NCI-H2196 treated with DMSO at 0.1 percent for 48 hours (cell line): ENCODE measurements around the gene SMARCB1.

ENCODE experiments used
- DNase-seq: peaks from one replicate; lab custom pipeline; 2025; ENCODE audit not compliant: unreplicated experiment; lab: John Stamatoyannopoulos, UW

Gene SMARCB1

DNA sequence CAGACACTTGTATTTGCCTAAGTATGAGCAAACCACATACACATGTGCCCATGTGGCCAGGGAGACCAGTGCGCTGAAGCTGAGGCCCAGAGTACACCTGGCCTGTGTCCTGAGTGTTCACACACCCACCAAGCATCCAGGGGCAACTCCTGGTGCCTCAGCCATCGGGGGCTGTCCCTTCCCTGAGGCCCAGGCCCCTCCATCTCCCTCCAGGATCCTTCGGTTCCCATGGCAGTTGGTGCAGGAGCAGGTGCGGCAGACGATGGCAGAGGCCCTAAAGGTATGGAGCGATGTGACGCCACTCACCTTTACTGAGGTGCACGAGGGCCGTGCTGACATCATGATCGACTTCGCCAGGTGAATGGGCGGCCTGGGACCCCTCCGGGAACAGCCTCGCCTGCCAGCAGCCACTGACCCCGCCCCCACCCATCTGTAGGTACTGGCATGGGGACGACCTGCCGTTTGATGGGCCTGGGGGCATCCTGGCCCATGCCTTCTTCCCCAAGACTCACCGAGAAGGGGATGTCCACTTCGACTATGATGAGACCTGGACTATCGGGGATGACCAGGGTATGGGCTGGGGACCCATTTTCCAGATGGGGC is 6.5 kb upstream of the SMARCB1 start:
- no peak for DNase-seq

DNA sequence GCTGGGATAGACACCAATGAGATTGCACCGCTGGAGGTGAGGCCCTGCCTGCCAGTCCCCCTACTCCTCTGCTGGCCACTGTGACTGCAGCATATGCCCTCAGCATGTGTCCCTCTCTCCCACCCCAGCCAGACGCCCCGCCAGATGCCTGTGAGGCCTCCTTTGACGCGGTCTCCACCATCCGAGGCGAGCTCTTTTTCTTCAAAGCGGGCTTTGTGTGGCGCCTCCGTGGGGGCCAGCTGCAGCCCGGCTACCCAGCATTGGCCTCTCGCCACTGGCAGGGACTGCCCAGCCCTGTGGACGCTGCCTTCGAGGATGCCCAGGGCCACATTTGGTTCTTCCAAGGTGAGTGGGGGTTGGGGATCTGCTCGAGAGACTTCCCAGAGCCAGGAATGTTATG is 5.7 kb upstream of the SMARCB1 start:
- no peak for DNase-seq

DNA sequence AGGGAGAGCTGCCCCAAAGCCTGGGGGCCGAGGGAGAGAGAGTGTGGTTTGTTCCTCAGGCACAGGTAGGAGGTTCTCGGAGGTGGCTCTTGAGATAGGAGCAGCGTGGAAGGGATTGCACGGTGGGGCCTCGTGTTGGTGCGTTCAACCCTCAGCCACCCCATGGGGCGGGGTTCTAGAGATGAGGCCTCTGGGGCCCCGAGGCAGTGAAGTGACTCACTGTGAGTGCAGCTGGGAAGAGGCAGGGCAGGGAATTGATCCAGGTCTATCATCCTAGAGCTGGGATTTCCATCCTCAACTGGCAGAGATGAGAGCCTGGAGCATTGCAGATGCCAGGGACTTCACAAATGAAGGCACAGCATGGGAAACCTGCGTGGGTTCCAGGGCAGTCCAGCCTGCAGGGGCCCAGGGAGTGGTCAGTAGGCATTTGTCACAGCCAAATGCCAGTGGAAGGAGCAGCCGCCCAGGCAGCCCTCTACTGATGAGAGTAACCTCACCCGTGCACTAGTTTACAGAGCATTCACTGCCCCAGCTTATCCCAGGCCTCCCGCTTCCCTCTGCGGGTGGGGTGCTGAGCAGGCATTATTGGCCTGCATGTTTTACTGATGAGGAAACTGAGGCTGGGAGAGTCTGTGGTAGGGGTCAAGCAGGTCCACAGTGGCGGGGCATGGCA is 5.1 kb upstream of the SMARCB1 start:
- DNase-seq: no peak

DNA sequence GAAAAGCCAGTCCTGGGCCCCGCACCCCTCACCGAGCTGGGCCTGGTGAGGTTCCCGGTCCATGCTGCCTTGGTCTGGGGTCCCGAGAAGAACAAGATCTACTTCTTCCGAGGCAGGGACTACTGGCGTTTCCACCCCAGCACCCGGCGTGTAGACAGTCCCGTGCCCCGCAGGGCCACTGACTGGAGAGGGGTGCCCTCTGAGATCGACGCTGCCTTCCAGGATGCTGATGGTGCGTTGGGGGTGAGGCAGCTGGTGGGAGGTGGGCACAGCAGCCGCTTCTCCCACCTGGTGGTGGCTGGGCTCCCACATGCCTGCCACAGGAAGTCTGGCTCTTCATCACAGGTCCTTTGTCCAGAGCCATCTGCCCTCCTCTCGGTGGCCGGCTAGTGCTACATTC is 4.5 kb upstream of the SMARCB1 start:
- DNase-seq: no peak

DNA sequence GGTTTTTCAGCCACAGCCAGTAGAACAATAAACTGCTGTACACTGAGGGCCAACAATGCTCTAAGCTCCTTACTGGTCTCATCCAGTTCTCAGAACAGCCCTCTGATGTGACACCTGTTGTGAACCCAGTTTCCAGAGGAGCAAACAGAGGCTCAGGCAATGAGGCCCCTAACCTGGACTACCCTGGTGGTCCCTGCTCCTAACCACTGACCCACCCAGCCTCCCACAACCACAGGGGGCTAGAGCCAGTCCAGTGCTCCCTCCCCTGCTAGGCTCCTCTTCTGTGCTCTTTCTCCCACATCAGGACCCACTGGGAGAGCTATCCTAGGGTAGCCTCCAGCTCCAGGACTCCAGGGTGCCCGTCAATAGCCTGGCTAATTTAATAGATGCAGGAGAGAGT is 4.1 kb upstream of the SMARCB1 start:
- DNase-seq: no peak

DNA sequence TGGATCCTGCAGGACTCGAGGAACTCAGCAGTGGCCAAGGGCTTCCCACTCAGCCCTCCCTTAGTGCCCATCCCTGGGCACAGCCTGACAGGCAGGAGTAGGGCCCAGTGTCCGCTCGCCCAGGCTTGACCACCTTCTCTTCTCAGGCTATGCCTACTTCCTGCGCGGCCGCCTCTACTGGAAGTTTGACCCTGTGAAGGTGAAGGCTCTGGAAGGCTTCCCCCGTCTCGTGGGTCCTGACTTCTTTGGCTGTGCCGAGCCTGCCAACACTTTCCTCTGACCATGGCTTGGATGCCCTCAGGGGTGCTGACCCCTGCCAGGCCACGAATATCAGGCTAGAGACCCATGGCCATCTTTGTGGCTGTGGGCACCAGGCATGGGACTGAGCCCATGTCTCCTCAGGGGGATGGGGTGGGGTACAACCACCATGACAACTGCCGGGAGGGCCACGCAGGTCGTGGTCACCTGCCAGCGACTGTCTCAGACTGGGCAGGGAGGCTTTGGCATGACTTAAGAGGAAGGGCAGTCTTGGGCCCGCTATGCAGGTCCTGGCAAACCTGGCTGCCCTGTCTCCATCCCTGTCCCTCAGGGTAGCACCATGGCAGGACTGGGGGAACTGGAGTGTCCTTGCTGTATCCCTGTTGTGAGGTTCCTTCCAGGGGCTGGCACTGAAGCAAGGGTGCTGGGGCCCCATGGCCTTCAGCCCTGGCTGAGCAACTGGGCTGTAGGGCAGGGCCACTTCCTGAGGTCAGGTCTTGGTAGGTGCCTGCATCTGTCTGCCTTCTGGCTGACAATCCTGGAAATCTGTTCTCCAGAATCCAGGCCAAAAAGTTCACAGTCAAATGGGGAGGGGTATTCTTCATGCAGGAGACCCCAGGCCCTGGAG is 3.3 kb upstream of the SMARCB1 start:
- DNase-seq: no peak

DNA sequence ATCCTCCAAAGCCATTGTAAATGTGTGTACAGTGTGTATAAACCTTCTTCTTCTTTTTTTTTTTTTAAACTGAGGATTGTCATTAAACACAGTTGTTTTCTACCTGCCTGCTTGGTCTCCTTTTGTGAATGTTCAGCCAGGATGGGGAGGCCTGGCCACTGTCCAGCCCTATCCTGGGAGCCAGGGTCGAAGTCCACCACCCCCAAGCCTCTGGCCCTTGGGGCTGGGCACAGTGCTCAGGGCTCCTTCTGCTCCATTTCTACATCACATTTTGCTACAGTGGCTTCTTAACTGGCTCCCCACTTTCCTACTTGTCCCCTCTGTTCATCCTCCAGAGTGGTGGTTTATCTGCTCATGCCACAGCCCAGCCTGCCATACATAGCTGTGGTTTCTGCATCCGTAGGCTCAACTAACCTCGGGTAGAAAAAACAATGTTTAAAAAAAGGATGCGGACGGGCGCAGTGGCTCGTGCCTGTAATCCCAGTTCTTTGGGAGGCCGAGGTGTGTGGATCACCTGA is 2.5 kb upstream of the SMARCB1 start:
- no peak for DNase-seq

DNA sequence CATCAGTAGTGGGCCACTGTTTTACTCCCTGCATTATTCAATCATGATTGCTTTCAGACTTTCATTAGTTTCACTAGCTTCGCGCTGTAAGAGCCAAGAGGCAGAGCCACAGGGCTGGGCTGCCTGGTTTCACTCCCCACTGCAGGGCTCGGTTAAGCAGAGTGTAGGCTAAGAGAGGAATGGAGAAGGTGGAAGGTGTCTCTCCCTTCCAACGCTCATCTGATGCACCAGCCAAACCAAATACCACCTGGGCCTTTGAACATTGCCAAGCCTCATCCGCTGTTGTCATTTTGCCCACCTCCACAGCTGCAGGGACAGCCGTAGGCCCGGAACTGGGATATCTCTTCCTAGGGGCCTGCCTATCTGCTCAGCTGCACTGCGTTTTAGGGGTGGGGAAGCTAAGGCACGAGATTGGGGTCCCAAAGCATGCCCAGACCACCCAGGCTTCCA is 480 bp upstream of the SMARCB1 start:
- DNase-seq: no peak

DNA sequence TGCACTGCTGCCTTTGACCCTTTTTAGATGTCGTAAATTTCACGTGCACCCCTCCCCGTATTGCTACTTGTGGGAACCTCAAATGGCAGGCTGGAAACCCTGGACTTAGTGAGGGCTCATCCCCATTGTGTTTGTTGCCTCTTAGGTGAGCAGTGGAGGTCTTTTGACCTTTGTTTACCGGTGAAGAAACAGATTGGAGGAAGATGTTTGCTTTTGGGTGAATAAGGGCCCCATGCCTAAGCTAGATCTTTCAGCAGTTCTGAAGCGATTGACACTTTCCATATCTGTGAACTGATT is 782 bp downstream of the SMARCB1 start:
- no peak for DNase-seq

DNA sequence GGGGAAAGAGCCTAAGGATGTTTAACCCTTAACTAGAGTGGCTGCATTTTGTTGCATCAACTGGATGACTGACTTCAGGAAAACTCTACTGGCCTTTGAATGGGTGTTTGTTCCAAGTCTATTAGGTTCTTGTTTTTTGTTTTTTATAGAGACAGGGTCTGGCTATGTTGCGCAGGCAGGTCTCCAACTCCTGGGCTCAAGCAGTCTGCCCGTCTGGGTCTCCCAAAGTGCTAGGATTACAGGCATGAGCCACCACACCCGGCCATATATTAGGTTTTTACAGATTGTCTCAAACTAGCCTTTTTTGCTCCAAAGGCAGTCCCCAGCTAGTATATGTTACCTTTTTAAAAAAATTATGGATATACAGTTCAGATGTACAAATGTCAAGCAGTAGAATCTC is 1.1 kb downstream of the SMARCB1 start:
- no peak for DNase-seq

DNA sequence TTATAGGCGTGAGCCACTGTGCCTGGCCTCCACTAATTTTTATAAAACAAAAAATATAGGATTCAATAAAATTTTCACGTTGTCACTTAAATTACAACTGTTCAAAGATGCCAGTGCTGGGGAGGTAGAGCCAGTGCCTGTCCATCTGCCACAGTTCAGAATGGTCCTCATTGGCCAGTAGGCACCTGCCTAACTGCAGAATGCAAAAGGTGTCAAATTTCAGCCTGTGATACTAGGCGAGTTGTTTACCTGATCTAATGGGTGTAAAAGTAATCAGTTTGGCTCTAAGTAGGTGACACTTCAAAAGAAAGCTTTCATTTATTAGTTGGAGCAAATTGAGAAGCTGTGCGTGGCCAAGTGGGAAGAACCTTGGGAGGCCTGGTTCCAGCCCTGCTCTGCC is 2.4 kb downstream of the SMARCB1 start:
- no peak for DNase-seq

DNA sequence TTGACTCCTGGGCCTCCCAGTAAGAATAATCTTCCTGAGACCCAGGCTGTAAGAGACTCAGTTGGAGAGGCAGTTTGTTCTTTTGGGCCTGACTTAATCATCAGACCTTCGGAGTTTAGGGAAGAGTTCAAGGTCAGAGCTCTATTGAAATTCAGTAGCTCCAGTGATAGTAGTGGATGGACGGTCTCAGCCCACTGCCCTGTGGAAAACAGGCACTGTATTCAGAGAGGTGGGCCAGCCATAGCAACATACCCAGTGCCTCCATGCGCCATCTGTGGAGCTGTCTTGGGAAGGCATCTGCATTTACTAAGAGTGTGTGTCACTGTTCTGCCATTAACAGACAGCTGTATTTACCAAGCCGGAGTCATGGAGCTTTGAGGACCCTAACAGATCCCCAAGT is 2.9 kb downstream of the SMARCB1 start:
- DNase-seq: no peak

DNA sequence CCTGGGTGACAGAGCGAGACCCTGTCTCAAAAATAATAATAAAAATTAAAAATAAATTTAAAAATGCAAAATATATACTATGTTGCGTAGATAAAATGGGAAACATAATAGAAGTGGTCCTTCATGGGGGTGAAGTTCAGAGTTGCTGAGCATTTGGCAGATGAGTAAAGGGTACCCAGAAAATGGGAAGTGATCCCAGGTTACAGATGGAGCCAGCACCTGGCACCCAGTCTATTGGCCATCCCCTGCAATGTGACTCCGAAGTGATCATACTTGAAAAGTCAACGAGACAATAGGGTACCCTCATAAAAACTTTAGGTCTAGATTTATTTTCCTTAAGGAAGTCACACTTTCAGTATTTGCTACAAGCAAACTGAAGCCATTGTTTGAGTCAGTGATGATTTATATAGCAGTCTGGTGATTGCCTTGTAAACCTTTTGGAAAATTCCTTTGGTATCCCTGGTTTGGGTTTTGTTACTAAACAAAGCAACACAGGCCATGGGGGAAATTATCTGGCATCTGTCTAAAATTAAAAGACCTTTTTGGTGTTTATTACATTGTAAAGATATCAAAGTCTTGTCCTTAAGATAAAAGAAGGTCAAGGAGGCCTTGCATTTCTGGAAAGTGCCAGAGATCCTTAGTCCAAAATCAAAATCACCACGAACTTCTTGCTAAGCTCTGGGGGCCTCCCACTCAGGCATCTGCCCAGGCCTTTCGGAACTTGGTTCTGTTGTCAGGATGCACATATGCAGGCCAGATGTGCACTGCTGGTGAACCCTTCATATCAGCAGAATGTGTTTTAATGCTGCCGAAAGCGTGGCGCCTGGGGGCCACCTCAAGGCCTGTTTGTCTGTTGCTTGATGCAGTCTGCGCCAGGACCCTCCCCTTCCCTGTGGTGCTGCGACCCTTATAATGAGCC is 4.3 kb downstream of the SMARCB1 start:
- no peak for DNase-seq

DNA sequence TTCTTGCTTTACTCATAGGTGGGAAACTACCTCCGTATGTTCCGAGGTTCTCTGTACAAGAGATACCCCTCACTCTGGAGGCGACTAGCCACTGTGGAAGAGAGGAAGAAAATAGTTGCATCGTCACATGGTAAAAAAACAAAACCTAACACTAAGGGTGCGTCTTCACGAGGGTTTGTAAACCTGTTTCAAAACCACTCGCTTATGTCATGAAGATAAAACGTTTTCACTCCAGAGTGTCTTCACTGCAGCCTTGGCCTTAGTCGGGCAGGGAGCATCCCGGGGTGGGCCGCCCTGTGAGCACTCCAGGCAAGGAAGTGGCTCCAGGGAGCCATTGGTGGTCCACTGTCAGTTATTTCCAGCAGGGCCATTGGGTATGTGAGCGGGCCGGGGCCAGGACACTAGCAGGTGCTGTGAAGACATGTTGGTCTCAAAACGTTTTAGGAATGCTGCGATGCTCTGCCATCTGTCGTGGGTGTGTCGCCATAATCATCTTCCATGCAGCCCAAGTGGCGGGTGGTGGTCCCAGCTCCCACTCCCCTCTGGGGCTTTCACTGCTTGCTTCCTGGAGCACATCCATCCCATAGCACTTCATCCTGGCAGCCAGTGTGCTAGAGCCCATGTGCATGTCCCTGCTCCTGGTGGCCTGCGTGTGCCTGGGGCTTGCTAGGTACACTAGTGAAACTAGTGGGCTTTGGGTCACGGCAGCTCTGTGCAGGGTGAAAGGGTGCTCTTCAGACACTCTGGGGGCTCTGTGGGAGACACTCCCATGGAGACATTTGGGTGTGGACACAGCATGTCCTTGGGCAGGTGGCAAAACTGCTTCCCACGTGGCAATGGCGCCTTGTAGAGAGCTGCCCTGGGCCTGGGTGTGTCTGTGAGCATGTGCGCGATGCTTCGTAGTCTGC is 5.2 kb downstream of the SMARCB1 start:
- DNase-seq: no peak

DNA sequence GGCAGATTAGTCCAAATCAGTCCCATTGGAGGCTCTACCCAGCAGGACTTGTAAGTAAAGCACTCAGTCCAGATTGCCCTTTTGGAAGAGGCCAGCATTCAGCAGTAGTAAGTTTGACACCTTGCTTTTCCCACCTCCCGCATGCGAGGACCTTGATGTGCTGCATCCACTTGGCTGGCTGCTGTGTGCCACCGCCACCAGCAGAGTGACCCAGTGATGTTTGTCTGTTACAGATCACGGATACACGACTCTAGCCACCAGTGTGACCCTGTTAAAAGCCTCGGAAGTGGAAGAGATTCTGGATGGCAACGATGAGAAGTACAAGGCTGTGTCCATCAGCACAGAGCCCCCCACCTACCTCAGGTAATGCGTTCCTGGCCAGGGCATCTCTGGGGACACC is 6.6 kb downstream of the SMARCB1 start:
- no peak for DNase-seq

DNA sequence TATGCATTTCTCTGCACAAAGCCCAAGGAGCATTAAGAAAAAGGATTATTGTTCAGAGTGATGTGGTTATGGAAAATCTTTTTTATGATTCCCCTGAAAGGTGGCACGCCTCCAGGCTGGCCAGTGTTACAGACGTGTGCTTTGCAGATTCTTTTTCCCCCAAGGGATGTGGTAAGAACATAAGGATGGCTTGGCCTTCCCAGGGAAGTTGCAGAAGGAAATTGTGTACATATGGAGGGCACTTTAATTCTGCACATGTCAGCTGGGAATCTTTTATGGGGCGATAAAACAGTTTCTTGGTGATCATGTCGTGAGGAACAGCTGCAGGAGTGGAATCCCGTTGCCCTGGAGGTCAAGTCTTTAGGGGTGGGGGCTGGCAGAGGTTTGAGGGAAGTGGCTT is 9.7 kb downstream of the SMARCB1 start:
- DNase-seq: no peak

DNA sequence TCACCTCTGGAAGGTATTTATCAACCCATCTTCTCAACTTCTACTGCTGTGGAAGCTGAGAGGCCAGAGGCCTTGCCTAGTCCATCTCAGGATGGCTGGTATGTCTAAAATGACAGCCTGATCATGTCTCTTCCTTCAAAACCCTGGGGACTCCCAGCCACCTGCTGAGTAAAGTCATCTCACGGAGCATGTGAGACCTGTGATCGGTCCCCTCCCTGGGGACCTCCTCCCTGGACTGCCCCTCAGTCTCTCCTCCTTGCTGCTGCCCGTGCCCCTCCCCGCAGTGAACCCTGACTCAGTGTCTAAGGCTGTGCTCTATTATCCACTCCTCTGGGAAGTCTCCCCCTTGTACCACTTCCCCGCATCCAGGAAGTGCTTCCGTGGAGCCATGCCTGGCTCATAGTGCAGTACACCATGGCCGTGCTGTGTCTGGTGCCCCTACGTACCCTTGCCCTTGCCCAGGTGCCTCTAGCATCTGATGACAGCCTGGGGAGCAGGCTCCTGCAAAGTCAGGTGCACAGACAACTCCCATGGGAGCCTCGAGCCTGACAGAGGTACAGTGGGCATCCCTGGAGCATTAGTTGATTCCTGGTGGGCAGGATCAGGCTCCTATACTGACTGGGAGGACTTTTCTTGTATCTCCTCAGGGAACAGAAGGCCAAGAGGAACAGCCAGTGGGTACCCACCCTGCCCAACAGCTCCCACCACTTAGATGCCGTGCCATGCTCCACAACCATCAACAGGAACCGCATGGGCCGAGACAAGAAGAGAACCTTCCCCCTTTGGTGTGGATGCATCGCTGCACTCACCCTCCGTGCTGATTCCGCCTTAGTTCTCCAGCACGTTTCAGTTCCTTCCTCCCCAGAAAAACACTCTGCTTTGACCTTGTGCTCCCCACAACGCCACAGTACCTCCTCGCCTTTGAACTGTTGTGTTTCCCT is 13.8 kb downstream of the SMARCB1 start:
- no peak for DNase-seq

DNA sequence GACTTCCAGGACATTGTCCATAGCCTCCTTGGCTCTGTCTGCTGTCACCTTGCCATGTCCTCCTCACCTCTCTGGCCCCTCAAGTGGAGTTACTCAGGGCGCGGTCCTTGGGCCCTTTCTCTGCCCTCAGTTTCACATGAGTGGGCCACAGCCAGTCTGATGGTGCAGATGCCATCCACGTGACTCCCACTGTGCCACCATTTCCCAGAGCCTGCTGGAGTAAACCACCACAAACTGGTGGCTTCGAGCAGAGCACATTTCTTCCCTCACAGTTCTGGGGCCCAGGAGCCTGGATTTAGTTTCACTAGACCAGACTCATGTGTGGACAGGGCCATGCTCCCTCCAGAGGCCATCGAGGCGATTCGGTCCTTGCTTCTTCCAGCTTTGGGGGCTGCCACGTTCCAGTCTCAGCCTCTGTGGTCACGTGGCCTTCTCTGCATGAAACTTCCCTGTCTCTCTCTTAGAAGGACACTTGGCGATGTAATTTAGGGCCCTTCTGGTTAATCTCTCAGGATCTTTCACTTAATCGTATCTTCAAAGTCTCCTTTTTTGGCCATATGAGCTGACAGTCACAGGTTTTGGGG is 14.6 kb downstream of the SMARCB1 start:
- DNase-seq: no peak
